AG08395 (cell line): ENCODE data around the gene HEATR1.
"Not testable (repeated sequence)": the region's sequence is repeated elsewhere in the genome, so short reads cannot be mapped to it uniquely, and the experiment has no call there.

Experiments
- DNase-seq: peaks from one replicate; pipeline ENCODE4 v3.0.0; 2012; ENCODE audit warnings: mixed read lengths, low spot score

HEATR1 gene

DNA sequence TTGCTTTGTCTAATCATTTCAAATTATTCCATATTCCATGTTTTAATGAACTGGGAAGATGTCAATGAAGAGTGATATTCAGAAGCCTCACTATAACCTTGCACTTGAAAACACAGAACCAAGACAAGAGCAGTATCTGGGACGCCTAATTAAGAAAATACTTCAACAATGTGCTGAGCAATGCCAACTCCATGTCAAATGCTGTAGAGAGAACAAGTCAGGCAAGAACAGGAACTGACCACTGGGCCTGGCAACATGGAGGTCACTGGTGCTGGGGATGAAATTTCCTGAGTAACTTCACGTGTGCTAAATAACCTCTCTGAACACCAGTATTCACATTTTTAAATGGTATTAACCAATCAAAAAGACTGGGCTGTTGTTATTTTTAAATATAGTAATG, 22.8 kb downstream of the HEATR1 start:
- DNase-seq = no peak

DNA sequence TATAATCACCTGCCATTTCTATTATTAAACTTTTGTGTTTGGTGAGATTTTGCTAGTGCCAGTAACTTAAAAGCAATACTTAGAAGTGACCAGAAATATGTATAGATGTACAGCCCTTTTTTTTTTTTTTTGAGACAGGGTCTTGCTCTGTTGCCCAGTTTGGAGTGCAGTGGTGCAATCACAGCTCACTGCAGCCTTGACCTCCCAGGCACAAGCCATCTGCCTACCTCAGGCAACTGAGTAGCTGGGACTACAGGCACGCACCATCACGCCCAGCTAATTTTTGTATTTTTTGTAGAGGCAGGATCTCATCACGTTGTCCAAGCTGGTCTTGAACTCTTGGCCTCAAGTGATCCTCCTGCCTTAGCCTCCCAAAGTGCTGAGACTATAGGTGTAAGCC, 23.9 kb downstream of the HEATR1 start:
- DNase-seq = not testable (repeated sequence)

DNA sequence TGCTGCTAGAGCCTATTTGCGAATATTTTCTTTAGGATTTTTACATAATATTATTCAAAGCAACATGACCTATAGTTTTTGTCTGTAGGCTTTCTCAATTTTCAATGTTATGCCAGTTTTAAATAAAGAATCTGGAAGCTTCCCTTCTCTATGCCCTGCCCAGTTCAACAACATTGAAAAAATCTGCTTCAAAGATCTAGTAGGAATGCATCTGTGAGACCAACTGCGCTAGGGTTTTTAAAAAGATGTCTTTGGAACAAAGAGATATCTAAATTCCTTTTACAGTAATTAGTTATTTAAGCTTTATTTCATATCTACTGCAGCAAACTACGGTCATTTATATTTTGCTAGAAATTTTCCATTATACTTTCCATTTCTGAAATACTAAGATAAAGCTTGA, 25.7 kb downstream of the HEATR1 start:
- DNase-seq = no peak

DNA sequence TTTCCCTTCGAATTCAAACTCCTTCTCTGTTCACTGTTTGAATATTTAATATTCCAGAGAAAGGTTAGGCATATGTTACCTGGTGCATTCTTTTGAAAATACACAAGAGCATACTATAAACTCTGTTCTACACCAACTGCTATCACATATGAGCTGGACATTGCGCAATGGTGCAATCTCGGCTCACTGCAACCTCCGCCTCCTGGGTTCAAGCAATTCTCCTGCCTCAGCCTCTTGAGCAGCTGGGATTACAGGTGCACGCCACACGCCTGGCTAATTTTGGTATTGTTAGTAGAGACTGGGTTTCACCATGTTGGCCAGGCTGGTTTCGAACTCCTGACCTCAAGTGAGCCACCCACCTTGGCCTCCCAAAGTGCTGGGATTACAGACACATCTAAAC, 27.3 kb downstream of the HEATR1 start:
- DNase-seq = not testable (repeated sequence)

DNA sequence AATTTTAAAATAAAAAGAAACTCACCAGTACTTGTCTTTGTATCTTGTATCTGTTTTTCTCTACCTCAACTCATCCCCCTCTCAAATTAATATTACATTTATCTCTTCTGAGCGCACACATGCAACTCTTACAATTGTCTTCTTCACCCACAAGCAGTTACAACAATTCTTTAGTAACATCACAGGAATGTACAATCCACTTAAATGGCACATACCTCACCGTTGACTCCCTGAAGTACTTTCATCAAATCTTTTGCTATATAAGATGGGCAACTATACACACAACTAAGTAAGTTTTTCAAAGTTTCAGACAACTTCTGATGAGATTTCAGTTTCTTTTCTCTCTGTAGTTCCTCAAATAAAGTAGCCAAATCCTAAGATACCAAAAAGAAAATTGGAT, 28.3 kb downstream of the HEATR1 start:
- DNase-seq = peak; percentile 40

DNA sequence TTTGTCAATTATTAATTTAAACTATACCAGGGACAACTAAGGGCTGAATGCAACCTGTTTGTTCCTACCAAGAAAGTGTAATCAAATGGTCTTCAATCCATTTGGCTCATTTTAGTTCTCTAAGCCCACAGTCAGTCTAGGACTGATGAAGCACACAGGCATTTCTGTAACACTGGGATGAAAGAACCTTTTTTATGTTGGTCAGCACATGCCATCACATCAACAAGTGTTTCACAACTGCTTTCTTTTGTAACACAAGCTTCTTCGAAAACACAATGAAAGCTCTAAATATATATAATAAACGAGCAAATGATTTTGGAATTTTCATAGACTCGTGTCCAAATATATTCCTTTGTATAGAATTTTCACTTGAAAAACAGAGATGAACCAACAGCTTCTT, 28.8 kb downstream of the HEATR1 start:
- DNase-seq = no peak

DNA sequence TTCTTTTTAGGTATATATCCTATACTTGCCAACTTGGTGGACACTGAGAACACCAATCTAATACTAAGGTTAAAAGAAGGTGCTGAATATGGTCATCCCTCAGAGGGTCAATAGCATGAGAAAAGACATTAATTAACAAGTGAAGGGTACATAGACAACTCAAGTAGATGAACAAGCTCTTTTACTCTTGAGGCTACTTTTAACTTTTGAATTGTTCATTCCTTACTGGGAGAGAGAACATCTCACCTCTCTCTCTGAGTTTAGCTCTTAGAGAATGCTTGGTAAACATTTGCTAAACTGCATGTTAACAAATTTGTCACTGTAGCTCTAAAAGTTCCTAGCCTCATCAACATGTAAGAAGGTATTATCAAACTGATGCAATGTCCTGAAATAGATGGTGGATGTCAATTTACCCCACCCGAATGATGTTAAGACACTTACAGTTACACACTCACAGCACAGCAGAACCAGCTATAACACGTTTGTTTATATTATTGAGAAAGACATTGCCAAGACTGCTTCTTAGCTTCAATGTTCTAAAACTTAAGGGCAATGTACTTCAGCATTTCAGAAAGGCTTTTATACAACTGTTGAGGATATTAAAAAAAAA, 35.9 kb downstream of the HEATR1 start:
- no peak for DNase-seq

DNA sequence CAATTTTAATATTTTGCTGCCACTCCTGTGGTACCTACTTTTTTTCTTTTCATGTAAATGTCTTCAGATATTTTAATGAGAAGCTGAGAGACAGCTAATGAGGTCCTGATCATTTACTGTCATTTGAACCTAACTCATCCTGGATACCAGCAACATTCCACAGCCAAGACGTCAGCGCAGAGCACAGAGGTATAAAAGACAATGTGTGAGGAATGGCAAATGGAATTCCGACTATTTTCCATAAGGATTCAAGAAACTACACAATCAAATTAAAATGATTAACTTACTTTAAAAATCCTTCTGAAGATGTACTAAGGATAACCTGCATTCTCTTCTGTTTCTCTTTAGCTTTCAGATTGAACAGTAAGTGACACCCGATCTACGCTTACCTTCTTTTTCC, 38.8 kb downstream of the HEATR1 start:
- DNase-seq = no peak

DNA sequence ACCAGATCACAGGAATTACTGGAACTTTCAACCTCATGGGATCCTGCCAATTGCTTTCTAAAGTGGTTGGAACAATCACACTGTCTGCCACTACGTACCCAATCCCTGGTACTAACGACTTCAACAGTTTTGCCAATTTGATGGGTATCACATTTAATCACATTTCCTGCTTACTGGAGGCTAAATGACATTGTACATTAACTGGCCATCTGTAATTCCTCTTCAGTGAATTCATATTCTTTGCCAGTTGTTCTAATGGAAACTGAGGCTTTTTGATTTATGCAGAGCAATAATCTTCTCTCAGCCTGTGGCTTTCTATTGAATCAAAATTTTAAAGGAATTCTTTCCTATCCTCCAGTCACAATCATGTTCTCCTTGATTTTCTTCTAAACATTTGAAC, 42.3 kb downstream of the HEATR1 start:
- no peak for DNase-seq

DNA sequence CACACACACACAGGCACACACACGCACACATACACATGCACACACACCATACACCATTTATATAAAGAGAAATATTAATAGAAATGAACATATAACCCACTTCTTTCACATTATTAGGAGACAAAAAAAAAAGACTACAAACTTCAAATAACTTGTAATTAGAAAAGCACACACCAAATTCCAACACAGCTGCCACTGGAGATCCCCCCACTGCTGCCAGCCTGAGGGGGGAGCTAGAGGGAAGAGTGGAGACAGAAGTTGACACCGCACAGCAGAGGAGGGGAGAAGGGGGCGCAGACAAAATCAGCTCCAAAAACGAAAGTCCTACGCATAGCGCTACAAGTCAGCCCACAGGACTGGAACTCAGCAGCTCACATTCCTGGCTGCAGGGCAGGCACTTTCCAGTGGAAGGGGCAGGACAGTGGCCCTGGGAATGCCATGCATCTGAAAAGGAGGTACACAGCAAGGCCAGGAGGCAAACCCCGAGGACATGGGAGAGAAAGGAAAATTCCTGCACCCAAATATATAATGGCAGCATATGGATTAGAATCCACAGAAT, 44.0 kb downstream of the HEATR1 start:
- DNase-seq = no peak

DNA sequence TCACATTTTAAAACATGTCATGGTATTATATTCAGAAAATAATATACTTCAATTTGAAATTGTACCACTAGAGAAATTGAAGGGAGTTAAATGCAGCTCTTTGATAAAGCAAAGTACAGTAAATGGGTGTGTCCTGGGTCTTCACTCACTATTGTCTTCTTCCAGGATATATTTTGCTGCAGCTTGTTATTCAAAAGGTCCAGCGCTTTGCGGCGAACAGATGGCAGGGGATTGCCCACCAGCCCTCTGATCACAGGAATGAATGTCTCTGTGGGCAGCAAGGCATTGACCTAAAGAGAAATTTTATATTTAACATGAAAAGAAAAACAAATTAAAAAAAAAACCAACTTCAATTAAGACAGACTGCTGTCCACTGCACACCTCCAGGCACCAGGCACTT, 45.5 kb downstream of the HEATR1 start:
- no peak for DNase-seq

DNA sequence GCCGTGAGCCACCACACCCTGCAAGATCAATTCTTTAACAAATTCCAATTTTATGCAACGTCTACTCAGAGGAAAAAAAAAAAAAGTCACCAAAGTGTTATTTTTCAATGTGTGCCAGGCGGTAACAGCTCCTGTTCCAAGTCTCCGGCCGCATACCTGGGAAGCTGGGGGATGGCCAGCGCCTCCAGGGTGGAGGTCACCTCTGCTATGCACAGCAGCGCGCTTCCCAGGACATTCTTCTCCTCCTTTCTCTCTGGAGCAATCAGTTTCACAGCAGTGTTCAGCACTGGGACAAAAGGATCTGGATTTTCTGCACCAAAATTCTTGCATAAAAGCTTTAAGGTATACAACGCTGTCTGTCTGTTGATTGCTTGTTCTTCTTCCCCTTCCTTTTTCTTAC, 46.2 kb downstream of the HEATR1 start:
- no peak for DNase-seq

DNA sequence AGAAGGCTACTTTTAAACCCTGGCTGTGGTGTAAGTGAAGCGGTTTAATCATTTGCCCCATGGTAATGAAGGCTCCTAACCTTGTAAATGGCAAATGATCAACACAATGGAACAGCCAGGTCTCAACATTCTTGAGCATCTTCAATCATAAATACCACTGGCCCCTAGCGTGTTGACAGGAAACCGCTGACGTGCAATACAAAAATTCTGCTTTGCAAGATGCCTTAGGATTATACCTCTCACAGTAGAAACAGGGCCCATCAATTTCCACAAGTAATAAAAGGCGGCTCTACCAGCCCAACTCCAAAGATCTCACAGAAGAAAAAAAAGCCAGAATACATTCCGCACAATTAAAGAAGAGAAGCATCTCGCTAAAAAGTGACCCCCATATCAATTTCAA, 47.7 kb downstream of the HEATR1 start:
- no peak for DNase-seq

DNA sequence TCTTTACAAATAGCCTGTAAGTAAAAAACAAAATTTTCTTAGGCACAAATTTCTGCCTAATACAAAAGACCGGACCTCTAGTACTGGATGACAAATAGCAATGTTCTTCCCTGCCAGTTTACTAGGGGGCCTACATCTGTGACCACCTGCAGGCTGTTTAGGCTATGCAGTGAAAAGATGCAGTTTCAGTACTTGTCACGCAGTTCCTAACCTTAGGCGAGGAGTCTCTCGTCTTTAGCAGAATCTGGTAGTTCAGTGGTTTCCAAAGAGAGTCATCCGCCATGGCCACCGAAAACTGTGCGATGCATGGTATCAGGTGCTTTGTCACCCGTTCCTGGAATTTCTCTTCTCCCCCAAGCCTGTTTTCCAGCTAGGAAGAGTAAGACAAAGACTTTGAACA, 50.9 kb downstream of the HEATR1 start:
- no peak for DNase-seq

DNA sequence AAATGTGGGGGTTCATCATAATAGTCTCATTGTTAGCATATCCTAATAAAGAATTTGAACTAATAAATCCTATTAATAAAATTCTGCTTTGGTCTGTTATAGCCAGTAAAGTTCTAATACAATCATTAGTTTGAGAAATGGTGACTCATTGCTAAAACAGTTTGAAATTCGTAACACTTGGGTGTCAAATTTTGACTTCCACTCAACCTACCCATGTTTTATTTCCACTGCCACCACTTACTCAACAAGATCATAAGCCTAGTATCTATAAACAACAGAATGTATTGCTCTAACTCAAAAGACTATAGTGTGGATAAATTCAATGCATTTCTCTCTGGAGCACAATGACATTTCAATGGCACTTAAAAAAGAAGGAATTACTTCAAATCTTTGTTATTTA, 51.4 kb downstream of the HEATR1 start:
- no peak for DNase-seq

DNA sequence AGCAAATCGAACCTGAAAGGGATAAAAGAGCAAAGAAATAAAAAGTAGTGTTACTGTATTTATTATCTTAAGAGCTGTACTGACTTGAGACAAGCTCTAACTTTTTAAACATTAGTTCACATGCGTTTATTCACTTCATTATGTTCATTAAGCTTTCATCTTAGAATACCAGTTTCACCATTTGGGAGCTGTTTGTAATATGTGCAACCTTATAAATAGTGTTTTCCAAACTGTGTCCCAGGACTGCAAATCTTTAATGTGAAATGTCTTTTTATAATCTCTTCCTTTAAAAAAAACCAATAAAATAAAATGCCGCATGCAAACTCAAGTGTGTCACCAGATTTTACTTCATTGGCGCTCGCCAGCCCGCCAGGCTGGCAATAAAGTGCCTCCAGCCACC, 52.2 kb downstream of the HEATR1 start:
- DNase-seq = no peak

DNA sequence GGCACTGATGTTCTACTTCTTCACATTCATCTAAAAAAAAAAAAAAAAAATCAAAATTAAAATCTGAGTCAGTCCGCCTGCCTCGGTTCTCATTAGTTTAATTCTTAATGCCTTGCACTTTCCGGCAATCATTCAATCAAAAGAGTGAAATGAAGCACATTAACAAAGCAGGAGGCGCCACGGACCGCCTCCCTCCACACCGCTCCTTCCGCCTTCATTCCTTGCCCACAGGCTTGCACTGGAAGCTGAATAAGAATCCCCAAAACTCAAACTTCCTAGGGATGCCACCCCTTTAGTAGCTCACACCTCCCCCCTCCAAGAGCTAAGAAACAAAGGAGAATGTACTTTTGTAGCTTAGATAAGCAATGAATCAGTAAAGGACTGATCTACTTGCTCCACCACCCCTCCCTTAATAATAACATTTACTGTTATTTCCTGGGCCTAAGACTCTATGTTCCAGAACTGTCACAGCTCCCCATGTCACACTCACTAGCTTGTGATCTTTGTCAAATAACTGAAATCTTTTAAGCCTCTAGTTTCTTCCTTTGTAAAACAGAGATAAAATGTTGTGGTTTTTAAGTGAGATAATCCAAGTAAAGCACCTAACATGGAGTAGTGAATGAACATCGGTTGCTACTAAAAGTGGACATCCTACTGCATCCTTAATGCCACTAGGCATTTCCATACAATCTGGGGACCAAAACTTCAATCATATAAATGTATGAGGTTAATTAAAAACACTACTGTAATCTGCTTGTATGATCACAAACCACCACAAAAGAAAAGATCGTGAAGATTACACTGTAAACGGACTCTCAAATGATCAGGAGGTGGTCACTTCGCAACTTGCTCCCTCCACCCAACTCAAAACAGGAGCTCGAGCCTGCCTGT, 53.1 kb downstream of the HEATR1 start:
- no peak for DNase-seq

DNA sequence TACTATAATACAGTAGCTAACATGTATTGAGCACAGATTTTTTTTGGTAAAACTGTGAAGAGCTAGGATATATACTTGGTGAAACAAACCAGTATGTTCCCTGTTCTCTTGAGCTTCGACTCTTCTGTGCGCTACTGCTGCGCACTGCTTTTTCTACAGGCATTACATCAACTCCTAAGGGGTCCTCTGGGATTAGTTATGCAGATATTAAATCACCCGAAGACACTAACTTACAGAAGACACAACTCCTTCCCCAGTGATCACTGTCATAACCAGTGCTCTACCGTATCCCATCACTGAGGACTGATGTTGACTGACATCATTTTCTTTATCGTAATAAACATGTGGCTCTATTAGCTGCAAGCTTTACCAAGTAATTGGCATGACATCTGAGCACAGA, 55.9 kb downstream of the HEATR1 start:
- DNase-seq = no peak

DNA sequence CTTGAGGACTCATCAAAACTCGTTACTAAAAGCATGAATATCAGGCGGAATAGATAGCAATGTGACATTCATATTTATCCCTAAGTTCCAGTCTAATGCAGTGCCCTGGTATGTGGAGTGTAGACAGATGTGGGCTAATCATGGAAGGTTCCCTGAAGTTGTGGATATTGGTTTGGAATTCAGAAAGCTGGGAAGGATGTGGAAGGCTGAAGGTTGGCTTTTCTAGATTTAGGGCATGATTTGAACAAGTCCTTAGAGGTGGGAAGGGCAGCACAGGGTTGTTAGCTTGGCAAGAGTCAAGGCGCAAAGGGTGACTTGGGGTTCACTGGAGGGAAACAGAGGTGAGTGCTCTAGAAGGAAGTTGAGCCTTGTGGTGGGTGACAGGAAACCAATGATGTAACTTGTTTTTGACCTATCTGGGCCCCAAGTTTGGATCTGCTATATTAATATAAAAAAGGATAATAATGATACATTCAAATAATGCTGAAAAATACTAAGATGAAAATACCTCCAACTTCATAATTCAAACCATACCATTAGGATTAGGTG, 58.6 kb downstream of the HEATR1 start:
- DNase-seq = no peak

DNA sequence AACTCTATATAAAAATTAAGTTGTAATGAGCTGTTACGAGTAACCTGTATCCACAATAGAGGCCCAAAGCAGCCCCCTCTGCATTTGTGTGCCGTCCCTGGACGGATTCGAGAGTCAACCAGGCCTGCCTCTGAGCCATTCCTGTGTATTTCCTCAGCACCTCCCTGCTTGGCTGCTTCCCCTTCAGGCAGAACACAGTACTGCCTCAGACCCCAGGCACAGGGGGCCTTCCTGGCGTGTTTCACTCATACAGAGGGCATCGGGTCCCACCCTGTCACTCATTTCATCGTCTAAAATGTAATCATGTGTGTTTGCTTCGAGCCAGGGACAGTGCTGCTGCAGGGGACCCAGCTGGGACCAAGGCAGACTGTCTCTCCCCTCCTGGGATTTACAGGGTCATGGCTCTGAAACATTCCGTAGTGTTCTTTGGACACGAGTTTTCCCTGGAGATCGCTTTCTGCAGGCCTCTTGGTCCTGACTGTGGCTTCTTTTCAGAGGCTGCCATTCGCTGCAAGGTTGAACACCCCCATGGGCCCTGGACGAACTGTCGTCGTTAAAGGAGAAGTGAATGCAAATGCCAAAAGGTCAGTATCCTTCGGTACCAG, 61.1 kb downstream of the HEATR1 start:
- no peak for DNase-seq

DNA sequence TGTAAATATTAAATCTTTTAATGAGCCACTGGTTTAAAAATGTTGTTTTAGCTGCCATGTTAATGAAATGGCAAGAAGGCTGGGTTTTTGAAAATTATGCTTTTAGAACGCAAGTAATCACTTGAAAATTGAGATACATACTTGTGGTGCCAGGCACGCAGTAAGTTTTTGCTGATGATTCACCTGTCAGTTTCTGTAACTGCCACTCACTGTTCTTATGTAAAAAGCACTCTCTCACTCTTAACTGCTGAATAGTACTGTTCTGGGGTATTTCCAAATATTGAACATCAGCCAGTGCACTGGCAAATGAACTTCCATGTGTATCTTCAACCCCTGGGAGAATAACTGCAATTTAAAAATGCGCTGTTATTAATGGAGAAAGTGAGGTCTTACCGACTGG, 62.6 kb downstream of the HEATR1 start:
- DNase-seq = no peak

DNA sequence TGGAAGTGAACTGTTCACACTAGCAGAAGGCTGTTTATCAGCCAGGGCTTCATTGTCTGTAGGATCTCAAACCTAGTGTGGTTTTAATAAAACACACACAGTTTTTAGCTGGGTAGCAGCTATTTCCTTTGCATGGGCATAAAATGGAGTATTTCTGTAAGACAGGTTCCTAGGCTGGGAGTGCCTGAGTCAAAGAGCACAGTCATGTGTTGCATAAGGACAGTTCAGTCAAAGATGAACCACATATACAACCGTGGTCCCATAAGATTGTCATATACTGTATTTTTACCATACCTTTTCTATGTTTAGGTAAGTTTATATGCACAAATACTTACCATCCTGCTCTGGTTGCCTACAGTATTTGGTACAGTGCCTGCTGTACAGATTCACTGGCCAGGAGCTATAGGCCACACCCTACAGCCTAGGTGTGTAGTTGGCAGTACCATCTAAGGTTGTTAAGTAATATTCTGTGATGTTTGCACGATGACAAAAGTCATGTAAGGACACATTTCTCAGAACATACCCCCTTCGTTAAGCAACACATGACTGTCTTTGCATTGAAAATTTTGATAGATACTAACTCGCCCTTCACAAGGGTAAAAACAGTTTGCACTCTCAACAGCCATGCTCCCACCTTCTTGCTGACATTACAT, 63.4 kb downstream of the HEATR1 start:
- no peak for DNase-seq
